Testis (tissue), 2 donors: ENCODE results near the gene RHOD.

ENCODE experiments used
- CTCF ChIP-seq, 3 experiments: fragments of 450-650 bp in 2 of 3; fragments of 200-600 bp in 1 of 3; sonication (generic) in 1 of 3; IDR thresholded peaks; one replicate each; pipeline ENCODE4 v1.5.1; 2016 to 2019; ENCODE audit warnings: antibody characterized with exemption in 3 of 3, mild to moderate bottlenecking in 2 of 3, moderate library complexity in 1 of 3
- POLR2A ChIP-seq: fragments of 450-650 bp; IDR thresholded peaks from one replicate; pipeline ENCODE4 v1.6.1; 2017; ENCODE audit warnings: antibody characterized with exemption, mild to moderate bottlenecking, moderate library complexity

- TF ChIP-seq CTCF (IDR thresholded peaks at IDR 0.05) (no peak), POLR2A (no peak)
These were observed 25.6 kb downstream of the RHOD start for GRCh38 chr11:67082071-67082791.
